ENCODE results near the gene OVCA2.

GRCh38 chr17:2019723-2020122 is 22.1 kb upstream of the OVCA2 start:
- TF ChIP-seq REST (IDR thresholded peaks at IDR 0.05; ENCODE audit: low read depth) (no peak), RAD21 (IDR thresholded peaks at IDR 0.05; ENCODE audit: low read depth) (no peak), NFIC (IDR thresholded peaks at IDR 0.05) (no peak), EP300 (IDR thresholded peaks at IDR 0.05; ENCODE audit: borderline replicate concordance) (no peak), TAF1 (IDR thresholded peaks at IDR 0.05; ENCODE audit: low read depth) (no peak), MAX (IDR thresholded peaks at IDR 0.05) (no peak), FOXM1 (IDR thresholded peaks at IDR 0.05; ENCODE audit: borderline replicate concordance, low read depth) (no peak)

Measured in Ishikawa (cell line).